Amniotic stem cell (primary cell): ENCODE data around the gene CNTN4.
"Not testable (repeated sequence)": the region's sequence is repeated elsewhere in the genome, so short reads cannot be mapped to it uniquely, and the experiment has no call there.

Experiments
- DNase-seq: peaks from one replicate; lab custom pipeline; 2025; lab: John Stamatoyannopoulos, UW

CNTN4 gene

GRCh38 chr3:2978977-2979732, 880.5 kb downstream of the CNTN4 start:
- no peak for DNase-seq

GRCh38 chr3:2984005-2984830, 885.6 kb downstream of the CNTN4 start:
- no peak for DNase-seq

GRCh38 chr3:2984831-2985220, 886.2 kb downstream of the CNTN4 start:
- DNase-seq = no peak

- no peak for DNase-seq
Observed at GRCh38 chr3:2985479-2985878, 886.8 kb downstream of the CNTN4 start.

GRCh38 chr3:2992534-2992933, 893.9 kb downstream of the CNTN4 start:
- DNase-seq = no peak

- not testable (repeated sequence) for DNase-seq
Observed at GRCh38 chr3:2993130-2993529, 894.5 kb downstream of the CNTN4 start.

GRCh38 chr3:2993736-2994135, 895.1 kb downstream of the CNTN4 start:
- DNase-seq = no peak

GRCh38 chr3:2995195-2995594, 896.5 kb downstream of the CNTN4 start:
- DNase-seq = no peak

GRCh38 chr3:3005146-3005744, 906.6 kb downstream of the CNTN4 start:
- DNase-seq = no peak

- DNase-seq = no peak
Observed at GRCh38 chr3:3013317-3014052, 914.8 kb downstream of the CNTN4 start.

- DNase-seq = no peak
Observed at GRCh38 chr3:3015185-3016089, 916.8 kb downstream of the CNTN4 start.

- DNase-seq = no peak
Observed at GRCh38 chr3:3016226-3016625, 917.6 kb downstream of the CNTN4 start.

- no peak for DNase-seq
Observed at GRCh38 chr3:3020209-3020608, 921.5 kb downstream of the CNTN4 start.

GRCh38 chr3:3023111-3023745, 924.6 kb downstream of the CNTN4 start:
- DNase-seq = no peak

- DNase-seq = no peak
Observed at GRCh38 chr3:3027976-3028567, 929.4 kb downstream of the CNTN4 start.

- no peak for DNase-seq
Observed at GRCh38 chr3:3031326-3031725, 932.7 kb downstream of the CNTN4 start.

- DNase-seq = no peak
Observed at GRCh38 chr3:3037156-3037555, 938.5 kb downstream of the CNTN4 start.

- no peak for DNase-seq
Observed at GRCh38 chr3:3038201-3038991, 939.7 kb downstream of the CNTN4 start.

- DNase-seq = no peak
Observed at GRCh38 chr3:3053974-3054373, 955.3 kb downstream of the CNTN4 start.
